Mucosa of gallbladder (tissue), 1 donor: ENCODE results near the gene RNF121. TPM values are rescaled to one million over a fixed set of nuclear protein-coding genes. Genes with fewer than 3 reads are reported as not detected.
A peak's percentile ranks its signal among the peaks of the same experiment; 100 is the strongest.

Experiments used
- DNase-seq: peaks from one replicate; pipeline ENCODE4 v3.0.0-alpha.2; 2020; ENCODE audit warnings: low spot score
- total RNA-seq: library from RNA; stranded (reverse); gene quantifications from one replicate; pipeline ENCODE4 v1.2.1, GENCODE V29; 2021
- donor health status: DM: no; HTN: no; CAD: no.

The RNF121 gene
- total RNA-seq, 1 donor from 2014 or later = 38.7 TPM

DNA sequence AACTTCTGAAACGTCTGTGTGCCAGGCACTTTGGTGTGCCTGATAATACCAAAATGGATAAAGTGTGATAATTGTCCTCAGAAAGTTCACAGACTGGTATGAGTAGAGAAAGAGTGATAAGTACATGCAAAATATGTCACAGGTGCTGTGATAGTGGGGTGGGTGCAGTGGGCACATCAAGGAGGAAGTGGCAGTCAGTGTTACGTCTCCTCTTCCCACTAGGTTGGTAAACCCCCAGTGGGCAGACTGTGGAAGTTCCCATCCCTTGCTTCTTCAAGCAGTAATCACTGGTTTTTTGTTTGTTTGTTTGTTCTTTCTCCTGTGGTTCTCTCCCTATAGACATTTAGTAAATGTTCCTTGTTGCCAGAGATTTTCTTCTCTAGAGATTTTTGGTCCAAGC, 5.4 kb downstream of the RNF121 start:
- DNase-seq = no peak

DNA sequence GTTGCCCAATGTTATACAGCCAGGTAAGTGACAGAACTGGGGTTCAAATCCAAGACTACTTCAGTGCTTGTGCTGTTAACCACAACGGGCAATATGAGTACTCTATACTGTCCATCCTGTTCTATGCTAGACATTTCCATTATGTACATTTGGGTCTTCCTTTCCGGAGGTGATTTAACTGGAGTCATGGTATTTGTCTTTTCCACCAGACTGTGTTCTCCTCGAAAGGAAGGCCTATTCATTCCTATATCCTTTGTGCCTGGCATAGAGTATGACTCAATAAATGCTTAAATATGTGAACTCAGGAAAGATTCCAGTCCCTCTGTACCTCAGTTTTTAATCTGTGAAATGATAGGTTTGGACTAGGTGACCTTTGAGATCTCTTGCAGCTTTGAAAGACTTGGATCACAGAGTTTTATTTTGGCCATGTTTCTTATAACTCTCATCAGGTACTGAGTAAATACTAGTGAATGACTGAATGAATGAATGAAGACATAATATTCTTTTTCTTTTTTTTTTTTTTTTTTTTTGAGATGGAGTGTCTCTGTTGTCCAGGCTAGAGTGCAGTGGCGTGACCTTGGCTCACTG, 6.6 kb downstream of the RNF121 start:
- DNase-seq = no peak

DNA sequence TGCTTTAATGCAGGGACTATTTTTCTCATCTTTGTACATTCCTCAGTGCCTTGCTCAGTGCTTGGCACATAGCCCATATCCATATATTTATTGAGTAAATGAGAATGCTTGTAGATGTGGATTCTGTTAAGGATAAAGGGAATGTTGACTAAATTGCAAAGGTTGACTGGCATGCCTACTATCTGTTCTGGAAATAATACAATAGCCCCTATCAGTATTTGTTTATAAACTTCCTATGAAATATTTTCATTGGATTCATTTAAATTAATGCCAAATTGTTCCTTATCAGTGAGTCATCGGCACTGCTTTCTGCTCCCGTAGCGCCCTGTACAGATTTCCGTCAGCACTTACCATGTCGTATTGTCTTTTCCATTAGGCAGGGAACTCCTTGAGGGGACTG, 8.0 kb downstream of the RNF121 start:
- no peak for DNase-seq

DNA sequence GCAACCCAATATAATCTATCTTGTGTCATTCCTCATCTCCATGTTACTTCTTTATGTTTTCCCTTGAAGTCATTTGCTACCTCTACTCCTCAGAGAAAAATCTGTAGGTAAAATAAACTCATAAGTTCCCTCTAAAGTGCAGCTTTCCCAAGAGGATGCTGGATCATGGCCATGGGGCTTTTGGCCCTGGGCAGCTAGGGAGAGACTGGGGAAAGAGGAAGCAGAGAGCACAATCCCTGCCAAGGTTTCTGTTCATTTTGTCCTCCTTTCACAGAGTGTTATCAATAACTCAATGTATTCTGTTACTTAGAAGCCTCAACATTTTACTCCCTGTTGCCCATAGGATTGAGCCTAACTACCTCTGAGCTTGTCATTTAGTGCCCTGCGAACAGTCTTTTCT, 9.0 kb downstream of the RNF121 start:
- no peak for DNase-seq

DNA sequence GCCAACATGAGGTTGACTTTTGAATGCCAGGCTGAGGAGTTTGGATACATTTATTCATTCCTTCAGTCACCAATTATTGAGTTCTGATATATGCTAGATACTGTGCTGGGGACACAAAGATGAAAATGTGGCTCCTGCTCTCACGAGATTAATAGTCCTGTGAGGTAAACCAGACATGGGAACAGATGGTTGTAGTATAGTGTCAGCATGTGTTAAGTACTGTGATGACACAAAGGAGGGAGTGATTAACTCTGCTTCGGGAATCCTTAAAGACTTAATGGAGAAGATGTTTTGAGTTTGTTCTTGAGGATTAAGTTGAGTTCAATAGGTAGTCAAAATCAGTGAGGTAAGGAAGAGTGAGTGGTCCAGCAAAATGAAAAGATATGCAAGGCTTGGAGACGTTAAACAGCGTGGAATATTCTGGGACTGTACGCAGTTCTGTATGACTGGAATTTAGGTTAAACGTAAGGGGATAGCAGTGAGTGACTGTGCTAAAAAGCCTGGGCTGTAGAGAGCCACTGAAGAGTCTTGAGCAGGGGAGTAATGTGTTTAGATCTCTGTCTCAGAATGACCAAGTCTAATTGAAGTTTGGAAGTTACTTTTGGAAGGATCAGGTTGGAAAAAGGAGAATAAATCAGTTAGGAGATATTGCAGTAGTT, 11.8 kb downstream of the RNF121 start:
- no peak for DNase-seq

DNA sequence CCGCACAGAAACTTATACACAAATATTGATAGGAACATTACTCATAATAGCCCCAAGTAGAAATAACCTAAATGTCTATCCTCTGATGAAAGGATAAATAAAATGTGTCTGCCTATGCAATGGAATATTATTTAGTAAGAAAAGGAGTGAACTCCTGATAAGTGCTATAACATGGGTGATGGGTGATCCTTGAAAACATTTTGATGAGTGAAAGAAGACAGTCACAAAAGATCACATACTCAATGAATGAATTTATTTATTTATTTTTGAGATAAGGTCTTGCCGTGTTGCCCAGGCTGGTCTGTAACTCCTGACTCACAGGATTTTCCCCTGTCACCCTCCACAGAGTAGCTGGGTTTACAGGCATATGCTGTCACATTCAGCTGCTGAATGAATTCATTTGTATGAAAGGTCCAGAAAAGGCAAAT, 17.3 kb downstream of the RNF121 start:
- no peak for DNase-seq

DNA sequence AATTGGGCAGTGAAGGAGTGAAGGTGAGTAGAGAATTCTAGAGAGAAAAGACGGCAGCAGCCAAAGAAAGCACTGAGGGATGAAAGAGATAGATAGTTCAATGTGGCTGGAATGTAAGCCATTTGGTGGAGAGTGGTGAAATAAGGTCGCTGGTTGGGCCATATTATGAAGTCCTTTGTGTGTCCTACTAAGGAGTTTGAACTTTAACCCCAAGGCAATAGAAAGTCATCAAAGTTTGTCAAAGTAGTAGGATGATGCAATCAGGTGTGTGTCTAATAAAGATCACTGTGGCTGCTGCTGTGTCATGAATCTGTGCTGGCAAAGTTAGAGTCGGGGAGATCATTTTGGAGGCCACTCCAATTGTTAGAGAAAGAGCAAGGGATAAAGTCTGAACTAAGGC, 18.7 kb downstream of the RNF121 start:
- DNase-seq = no peak

DNA sequence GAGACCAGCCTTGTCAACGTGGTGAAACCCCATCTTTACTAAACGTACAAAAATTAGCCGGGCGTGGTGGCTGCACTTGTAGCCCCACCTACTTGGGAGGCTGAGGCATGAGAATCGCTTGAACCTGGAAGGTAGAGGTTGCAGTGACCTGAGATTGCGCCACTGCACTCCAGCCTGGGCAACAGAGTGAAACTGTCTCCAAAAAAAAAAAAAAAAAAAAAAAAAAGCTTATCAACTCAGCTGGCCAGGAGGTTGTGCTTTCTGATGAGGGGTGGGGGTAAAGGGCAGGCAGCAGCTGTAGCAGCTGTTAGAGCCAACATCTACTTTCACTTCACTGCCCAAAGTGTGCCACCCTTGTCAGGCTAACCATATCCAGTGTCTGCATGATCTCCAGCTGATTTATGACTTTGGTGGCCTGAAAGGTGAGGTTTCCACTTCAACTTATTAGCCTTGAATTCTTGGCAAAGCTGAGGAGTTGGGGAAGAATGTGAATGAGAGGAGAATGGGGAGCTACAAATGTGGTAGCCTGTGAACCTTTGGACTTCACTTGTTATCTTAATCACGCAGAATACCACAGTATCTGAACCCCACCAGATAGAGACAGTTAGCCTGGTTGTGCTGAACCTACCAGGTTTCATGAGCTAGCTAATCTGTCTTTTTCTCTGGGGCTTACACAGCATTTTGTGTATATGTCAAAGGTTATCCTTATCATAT, 19.6 kb downstream of the RNF121 start:
- no peak for DNase-seq

DNA sequence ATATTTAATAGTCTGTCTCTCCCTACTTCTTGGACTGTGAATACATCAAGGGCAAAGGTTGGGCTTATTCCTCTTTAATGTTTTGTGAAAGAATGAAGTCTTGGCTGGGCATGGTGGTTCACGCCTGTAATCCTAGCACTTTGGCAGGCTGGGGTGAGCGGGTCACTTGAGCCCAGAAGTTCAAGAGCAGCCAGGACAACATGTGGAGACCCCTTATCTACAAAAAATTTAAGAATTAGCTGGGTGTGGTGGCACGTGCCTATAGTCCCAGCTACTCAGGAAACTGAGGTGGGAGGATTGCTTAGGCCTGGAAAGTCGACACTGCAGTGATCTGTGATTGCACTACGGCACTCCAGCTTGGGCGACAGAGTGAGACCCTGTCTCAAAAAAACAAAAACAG, 20.2 kb downstream of the RNF121 start:
- DNase-seq = no peak

DNA sequence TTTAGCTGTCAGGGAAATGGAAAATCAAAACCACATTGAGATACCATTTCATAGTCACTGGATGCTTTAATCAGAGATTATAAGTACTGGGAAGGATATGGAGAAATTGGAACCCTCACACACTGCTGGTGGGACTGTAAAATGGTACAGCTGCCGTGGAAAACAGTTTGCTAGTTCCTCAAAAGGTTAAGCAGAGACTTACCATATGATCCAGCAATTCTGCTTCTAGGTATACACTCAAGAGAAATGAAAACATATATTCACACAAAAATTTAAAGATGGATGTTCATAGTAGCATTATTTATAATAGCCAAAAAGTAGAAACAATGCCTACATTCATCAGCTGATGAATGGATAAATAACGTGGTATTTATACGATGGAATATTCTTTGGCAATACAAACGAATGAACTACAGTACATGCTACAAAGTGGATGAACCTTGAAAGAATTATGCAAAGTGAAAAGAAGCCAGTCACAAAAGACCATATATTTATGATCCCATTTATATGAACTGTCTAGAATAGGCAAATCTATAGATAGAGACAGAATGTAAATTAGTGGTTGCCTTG, 23.0 kb downstream of the RNF121 start:
- DNase-seq = no peak

DNA sequence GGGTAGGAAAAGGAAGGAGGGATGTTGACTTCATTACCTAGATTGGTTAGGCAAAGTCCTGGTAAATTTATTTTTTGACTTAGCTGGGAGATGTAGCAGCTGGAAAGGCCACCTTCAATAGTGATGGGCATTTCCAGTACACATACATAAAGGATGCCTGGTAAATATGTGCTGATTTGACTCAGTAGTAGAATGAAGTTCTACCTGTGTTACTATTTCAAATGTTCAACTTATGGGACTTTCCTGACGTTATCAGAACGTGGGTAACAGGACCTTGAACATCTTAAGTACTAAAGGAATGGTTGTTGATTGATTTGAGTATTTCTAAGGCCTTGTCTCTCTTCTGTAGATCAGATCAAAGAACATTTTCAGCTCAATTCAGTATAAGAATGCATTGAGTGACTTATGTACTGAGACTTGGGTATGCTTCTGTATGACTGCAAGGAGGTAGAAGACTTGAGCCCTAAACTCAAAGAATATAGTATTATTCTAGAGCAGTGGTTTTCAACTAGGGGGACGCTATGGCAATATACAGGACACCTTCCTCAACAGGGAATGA, 27.1 kb downstream of the RNF121 start:
- DNase-seq = no peak

DNA sequence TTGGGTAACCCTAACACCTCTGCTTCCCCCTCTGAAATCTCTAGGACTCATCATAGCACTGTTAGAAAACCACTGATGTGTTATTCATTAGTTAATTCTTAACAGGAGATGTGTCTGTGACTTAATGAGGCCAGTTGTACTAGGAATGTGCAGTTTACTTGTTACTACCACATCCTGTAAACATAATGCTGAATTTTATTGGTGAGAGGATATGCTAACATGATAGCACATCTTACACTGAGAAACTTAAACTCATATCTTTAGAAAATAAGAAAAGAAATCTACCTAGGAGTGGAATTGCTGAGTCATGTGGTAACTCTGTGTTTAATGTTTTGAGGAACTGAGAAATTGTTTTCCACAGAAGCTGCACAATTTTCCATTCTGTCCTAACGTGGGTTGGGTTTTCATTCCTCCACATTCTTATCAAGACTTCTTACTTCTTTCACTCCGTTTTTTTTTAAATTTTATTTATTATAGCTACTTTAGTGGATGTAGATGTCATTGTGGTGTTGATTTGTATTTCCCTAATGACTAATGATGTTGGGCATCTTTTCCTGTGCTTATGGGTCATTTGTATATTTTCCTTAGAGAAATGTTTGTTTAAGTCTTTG, 33.7 kb downstream of the RNF121 start:
- no peak for DNase-seq

DNA sequence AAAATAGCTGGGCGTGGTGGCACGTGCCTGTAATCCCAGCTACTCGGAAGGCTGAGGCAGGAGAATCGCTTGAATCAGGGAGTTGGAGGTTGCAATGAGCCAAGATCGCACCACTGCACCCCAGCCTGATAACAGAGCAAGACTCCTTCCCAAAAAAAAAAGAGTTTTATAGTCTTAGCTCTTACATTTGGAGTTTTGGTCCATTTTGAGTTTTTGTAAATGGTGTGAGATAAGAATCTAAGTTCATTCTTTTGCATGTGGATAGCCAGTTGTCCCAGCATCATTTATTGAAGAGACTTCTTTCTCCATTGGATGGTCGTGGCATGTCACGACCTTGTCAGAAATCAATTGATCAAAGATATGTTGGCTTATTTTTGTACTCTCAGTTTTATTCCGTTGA, 34.6 kb downstream of the RNF121 start:
- no peak for DNase-seq

DNA sequence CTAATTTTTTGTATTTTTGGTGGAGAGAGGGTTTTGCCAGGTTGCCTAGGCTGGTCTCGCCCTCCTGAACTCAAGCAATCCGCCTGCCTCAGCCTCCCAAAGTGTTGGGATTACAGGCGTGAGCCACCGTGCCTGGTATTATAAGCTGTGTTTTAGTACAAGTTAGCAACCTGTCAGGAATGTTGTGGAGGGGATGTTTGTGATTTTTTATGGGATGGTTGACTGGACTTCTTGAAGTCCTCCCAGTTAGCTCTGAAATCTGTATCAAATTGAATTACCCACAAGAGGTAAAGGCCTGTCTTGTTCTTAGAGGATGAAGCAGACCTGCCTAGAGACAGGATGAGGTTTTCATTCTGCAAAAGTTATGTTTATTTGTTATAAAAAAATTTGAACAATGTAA, 35.8 kb downstream of the RNF121 start:
- DNase-seq = no peak

DNA sequence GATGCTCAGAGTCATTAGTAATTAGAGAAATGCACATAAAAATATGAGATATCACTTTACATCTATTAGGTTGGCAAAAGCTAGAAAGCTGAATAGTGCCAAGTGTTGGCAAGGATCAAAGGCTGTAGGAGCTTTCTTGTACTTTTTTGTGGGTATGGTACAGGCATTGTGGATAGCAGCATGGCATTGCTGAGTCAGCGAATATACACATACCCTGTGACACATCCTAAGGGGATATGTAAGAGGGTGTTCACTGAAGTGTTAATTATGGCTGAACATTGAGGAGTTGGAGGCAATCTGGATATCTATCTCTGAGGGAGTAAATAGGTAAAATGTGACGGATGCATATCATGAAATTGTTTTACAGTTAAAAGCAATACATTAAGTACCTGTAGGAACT, 42.8 kb downstream of the RNF121 start:
- no peak for DNase-seq

DNA sequence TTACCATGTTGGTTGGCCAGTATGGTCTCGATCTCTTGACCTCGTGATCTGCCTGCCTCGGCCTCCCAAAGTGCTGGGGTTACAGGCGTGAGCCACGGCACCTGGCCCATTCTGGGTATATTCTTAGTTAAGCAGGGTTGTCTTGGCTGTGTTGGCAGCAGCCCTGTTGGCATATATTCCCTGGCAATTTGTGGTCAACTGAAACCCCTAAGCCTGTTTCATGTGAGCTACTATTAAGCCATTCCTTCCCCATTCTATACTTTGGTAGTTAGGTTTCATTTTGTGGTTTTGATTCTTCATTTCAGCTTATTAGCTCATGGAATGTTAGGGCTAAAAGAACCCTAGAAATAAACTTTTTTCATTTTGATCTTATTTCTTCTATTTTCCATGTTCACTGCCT, 47.7 kb downstream of the RNF121 start:
- DNase-seq = no peak

DNA sequence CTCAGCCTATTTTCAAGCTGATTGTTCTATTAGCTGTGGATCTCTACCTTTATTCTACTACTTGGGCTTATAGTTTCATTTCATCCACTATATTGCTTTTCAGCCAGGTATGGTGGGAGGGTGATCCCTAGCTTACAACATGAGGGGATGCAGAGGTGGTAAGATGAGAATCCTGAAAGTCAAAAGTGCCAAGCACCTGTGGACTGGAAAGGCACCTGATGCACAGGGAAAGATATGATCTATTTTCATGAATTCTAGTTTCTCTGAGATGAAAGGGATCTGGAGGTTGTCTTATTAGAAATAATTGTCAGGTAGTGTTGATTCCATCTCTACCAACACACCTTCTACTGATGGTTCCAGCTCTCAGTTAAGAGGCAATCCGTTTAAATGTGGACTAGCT, 48.2 kb downstream of the RNF121 start:
- no peak for DNase-seq

DNA sequence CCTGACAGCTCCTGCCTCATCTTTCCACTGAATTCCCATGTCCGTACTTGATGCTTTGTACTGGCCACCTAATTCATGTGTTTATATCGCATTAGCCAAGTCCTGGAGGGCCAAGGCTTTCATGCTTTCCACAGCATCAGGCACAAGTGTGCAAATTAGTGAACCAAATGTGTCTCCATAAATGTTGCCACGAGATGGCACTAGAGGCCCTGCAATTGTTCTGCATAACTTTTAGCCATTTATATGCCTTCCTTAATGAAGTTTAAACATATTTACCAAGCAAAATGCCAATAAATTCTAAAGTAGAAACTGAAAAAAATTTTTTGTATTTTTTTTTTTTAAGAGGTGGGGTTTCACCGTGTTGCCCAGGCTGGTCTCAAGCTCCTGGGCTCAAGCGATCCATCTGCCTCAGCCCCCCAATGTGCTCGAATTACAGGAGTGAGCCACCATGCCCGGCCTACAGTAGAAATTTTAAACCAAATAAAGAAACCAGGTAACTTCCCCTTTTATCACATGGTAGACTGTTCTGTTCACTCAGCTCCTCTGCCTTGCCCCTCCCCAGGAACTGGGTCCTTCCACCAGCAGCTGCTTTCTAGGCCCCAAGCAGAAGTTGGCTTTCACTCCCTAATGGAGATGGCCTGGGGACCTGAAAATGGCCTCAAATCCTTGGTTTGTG, 49.0 kb downstream of the RNF121 start:
- peak; percentile 68 for DNase-seq

DNA sequence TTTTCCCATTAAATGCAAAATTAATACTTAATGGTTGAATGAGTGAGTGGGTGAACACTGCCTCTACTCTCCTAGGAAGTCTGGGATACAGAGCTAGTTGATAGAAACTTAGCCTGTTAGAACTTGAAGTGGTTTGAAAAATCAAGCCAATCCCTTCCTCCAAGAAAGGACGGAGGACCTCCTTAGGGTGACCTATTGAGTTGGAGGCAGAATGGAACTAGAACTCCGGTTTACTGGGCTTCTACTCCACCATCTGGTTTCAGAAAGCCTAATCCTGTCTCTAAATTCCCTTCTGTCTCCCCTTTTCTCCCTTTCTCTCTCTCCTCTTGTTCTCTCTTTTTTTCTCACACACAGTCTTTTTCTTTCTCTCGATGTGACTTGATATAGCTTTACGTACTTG, 50.2 kb downstream of the RNF121 start:
- DNase-seq = no peak

DNA sequence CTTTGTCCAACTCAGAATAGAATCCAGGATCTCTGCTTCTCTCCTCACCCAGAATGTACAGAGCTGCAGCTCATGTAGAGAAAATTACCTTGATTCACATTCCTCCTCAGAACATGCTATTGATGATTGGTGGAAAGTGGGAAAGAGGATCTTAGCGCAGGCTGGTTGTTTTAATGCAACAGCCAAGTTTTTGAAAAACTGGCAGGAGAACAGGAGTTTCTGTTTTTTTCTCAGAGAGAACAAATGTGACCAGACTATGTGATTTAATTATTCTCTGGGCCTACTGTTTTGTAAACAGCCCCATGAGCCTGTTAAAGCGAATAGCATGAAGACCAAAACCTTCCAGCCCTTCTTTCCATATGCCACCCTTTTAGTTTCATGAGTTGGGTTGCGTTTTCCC, 50.8 kb downstream of the RNF121 start:
- no peak for DNase-seq

DNA sequence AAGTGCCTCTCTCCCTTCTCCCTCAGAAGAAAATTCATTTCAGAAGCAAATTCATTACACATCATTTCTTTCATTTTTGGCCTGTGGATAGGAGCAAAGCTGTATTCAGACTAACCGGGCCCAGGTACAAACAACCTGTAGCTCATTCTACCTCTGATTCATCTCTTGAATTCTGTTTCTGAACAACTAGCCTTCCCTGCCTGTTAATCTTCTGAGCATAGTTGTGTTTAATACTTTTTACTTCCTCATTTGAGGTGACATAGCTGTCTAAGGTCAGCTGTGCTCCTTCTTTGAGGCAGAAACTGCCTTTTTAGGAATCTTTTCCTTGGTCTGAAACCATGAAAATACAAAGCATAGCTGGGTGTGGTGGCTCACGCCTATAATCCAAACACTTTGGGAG, 57.3 kb downstream of the RNF121 start:
- DNase-seq = no peak

DNA sequence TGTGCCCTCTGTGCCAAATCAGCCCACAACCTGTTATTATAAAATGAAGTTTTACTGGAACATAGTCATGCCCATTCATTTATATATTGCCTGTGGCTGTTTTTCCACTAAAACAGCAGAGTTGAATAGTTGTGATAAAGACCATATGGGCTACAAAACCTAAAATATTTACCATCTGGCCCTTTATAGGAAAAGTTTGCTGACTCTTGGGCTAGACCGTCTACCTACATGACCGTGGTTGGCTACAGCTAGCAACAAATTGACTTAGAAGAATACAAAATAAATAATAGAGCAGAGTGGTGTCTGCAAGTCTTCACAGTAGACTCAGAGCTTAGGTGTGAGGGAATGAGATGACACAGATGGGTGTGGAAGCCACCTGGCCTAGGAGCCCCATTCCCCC, 58.7 kb downstream of the RNF121 start:
- no peak for DNase-seq
